ENCODE results near the gene ATF1.

- TF ChIP-seq CTCF (IDR thresholded peaks at IDR 0.05) (no peak), POLR2A (IDR thresholded peaks at IDR 0.05) (no peak)
Measured at GRCh38 chr12:50745861-50746260, 18.0 kb upstream of the ATF1 start.

Measured in transverse colon (tissue), 3 donors.